K562 (cell line): ENCODE data around the gene MTERF4. TPM values are rescaled to one million over a fixed set of nuclear protein-coding genes. Genes with fewer than 3 reads are reported as not detected.
A peak's percentile ranks its signal among the peaks of the same experiment; 100 is the strongest.

Experiments used
- ATAC-seq: fragments of 200-7000 bp; cut with Tn5 transposase; 3 replicates; pipeline ENCODE4 v1.9.1; 2020; ENCODE audit warnings: moderate library complexity
- BruUV-seq: library from RNA; stranded (reverse); fragments of 400-500 nt; replicated peaks from 2 replicates; lab custom pipeline; 2021; lab: Mats Ljungman, UMichigan
- CTCF ChIA-PET: fragments of 300-600 bp; formaldehyde crosslinking; extraction: SDS; loops from one replicate; lab custom pipeline; 2021; ENCODE audit warnings: low intra/inter-chr PET ratio; lab: Yijun Ruan, JAX
- POLR2A ChIA-PET: fragments of 300-600, 350-650 bp; sonication (Branson Sonifier 250); formaldehyde crosslinking; extraction: SDS; loops from one replicate; lab custom pipeline; 2021; ENCODE audit warnings: antibody characterized with exemption, inconsistent platforms; lab: Yijun Ruan, JAX
- DNase-seq, 4 experiments: peaks; one replicate each; pipeline versions ENCODE4 v3.0.0 to v3.0.0-alpha.2; 2011 to 2018; ENCODE audit warnings: low spot score in 3 of 4, mixed read lengths in 3 of 4; ENCODE audit errors: extremely low read depth in 1 of 4
- FAIRE-seq: peaks from 2 replicates; lab custom pipeline; 2011; peaks lifted over from hg19 to GRCh38; lab: Jason Lieb, UNC
- H2AFZ ChIP-seq: 2 replicates; pipeline ENCODE4 v1.6.0; 2011; ENCODE audit warnings: low read depth, low read length, control low read depth, inconsistent platforms
- H3K27ac ChIP-seq: fragments of 200-600 bp; 3 replicates; pipeline ENCODE4 v1.8.0; 2011; ENCODE audit warnings: low read depth, mild to moderate bottlenecking, control low read depth, inconsistent platforms, low read length, moderate library complexity, mixed read lengths; ENCODE audit errors: extremely low read depth
- H3K27me3 ChIP-seq, 2 experiments: fragments of 300-600 bp in 1 of 2; 2 replicates in 1 of 2; 3 replicates in 1 of 2; pipeline versions ENCODE4 v1.6.0 to v1.8.0; 2011; ENCODE audit warnings: inconsistent platforms in 2 of 2, low read length in 2 of 2, mild to moderate bottlenecking in 1 of 2, mixed read lengths in 1 of 2, moderate library complexity in 1 of 2; ENCODE audit not compliant: control insufficient read depth in 2 of 2, insufficient read depth in 2 of 2
- H3K36me3 ChIP-seq: fragments of 300-600 bp; 3 replicates; pipeline ENCODE4 v1.8.0; 2011; ENCODE audit warnings: mild to moderate bottlenecking, low read length, inconsistent platforms; ENCODE audit not compliant: control insufficient read depth, insufficient read depth
- H3K4me1 ChIP-seq, 2 experiments: fragments of 200-600 bp in 1 of 2; replicated peaks in 1 of 2; 2 replicates in 1 of 2; 3 replicates in 1 of 2; pipeline versions ENCODE4 v1.5.1 to v1.8.0; 2011; ENCODE audit warnings: inconsistent platforms in 2 of 2, low read length in 2 of 2, mild to moderate bottlenecking in 1 of 2, mixed read lengths in 1 of 2, moderate library complexity in 1 of 2; ENCODE audit not compliant: control insufficient read depth in 2 of 2, insufficient read depth in 2 of 2
- H3K4me2 ChIP-seq: 2 replicates; pipeline ENCODE4 v1.6.1; 2011; ENCODE audit warnings: low read length, control low read depth, inconsistent platforms, mixed read lengths; ENCODE audit not compliant: insufficient read depth
- H3K4me3 ChIP-seq: fragments of 200-600 bp; sonication (generic), shearing (Covaris generic); 2 replicates; pipeline ENCODE4 v1.5.1; 2016; ENCODE audit warnings: control low read depth, inconsistent platforms
- H3K79me2 ChIP-seq: fragments of 200-600 bp; 3 replicates; pipeline ENCODE4 v1.8.0; 2011; ENCODE audit warnings: low read length, inconsistent platforms; ENCODE audit not compliant: control insufficient read depth, insufficient read depth
- H3K9ac ChIP-seq, 2 experiments: 2 replicates each; pipeline versions ENCODE4 v1.6.0 to v1.6.1; 2011; ENCODE audit warnings: low read depth in 2 of 2, low read length in 2 of 2, control low read depth in 1 of 2, inconsistent platforms in 1 of 2, mild to moderate bottlenecking in 1 of 2, mixed read lengths in 1 of 2; ENCODE audit not compliant: insufficient read depth in 1 of 2
- H3K9me1 ChIP-seq: one replicate; pipeline ENCODE4 v1.6.0; 2011; ENCODE audit warnings: inconsistent platforms, mild to moderate bottlenecking, low read length, moderate library complexity; ENCODE audit not compliant: control insufficient read depth, insufficient read depth
- H3K9me3 ChIP-seq: replicated peaks from 2 replicates; pipeline ENCODE4 v1.5.1; 2011; ENCODE audit warnings: low read depth, low read length, inconsistent platforms; ENCODE audit not compliant: control insufficient read depth, insufficient read depth
- H4K20me1 ChIP-seq: replicated peaks from 2 replicates; pipeline ENCODE4 v1.6.1; 2011; ENCODE audit warnings: low read length, inconsistent platforms, mixed read lengths; ENCODE audit not compliant: control insufficient read depth, insufficient read depth
- BMI1 ChIP-seq: fragments of 150-350 bp; IDR thresholded peaks from 2 replicates; pipeline ENCODE4 v1.6.1; 2014; ENCODE audit warnings: low read length
- E2F8 ChIP-seq: fragments of 450-650 bp; IDR thresholded peaks from 2 replicates; pipeline ENCODE4 v1.7.1; 2018; ENCODE audit warnings: mild to moderate bottlenecking, low read depth; ENCODE audit not compliant: partially characterized antibody
- ETV1 ChIP-seq: fragments of 450-650 bp; conservative IDR thresholded peaks from 2 replicates; pipeline ENCODE4 v1.6.1; 2016; ENCODE audit warnings: missing genetic modification characterization, control low read depth, low read depth, missing compliant biosample characterization
- MECOM ChIP-seq: fragments of 250-450 bp; sonication (Bioruptor Pico); IDR thresholded peaks from 2 replicates; pipeline ENCODE4 v1.8.0; 2022; ENCODE audit warnings: inconsistent platforms
- PBX2 ChIP-seq, 2 experiments: IDR thresholded peaks in 1 of 2; conservative IDR thresholded peaks in 1 of 2; 2 replicates each; pipeline ENCODE4 v1.6.1; 2016; ENCODE audit warnings: low read depth in 2 of 2, mild to moderate bottlenecking in 1 of 2, missing compliant biosample characterization in 1 of 2, missing genetic modification characterization in 1 of 2, moderate library complexity in 1 of 2
- STAT5A ChIP-seq: IDR thresholded peaks from 2 replicates; pipeline ENCODE4 v1.6.1; 2012; ENCODE audit warnings: low read length, inconsistent platforms, borderline replicate concordance
- ZBTB11 ChIP-seq, 3 experiments: fragments of 200-800 bp in 1 of 3; fragments of 250-450 bp in 1 of 3; fragments of 450-650 bp in 1 of 3; sonication (Bioruptor Pico) in 1 of 3; sonication (Bioruptor generic) in 1 of 3; formaldehyde crosslinking in 1 of 3; IDR thresholded peaks; 2 replicates each; pipeline versions ENCODE4 v1.6.1 to v1.8.0; 2016 to 2022; ENCODE audit warnings: mild to moderate bottlenecking in 2 of 3, missing genetic modification characterization in 2 of 3, missing compliant biosample characterization in 1 of 3, moderate library complexity in 1 of 3
- ZNF184 ChIP-seq: sonication (generic); formaldehyde crosslinking; IDR thresholded peaks from 2 replicates; pipeline ENCODE4 v1.5.0; 2020; ENCODE audit warnings: missing genetic modification reagents
- ZNF263 ChIP-seq: sonication (generic); formaldehyde crosslinking; IDR thresholded peaks from 2 replicates; pipeline ENCODE4 v1.8.0; 2022; ENCODE audit warnings: mild to moderate bottlenecking, missing genetic modification reagents, borderline replicate concordance
- WGBS: fragments of 100-300 bp; shearing (Covaris generic); methylation state at CpG from one replicate; pipeline ENCODE4 v1.1.6; 2016; ENCODE audit warnings: low coverage, mixed read lengths; ENCODE audit not compliant: insufficient coverage; ENCODE audit errors: missing lambda C conversion rate; 5-methylcytosine and 5-hydroxymethylcytosine counted together
- in situ Hi-C: fragments of 300-500 bp; cut with MboI; formaldehyde crosslinking; loops from 4 replicates; pipeline ENCODE4 v1.15.0; 2018; ENCODE audit warnings: inconsistent platforms, mixed read lengths
- intact Hi-C: fragments of 100-400 bp; cut with micrococcal nuclease; formaldehyde crosslinking; loops from 2 replicates; pipeline ENCODE4 v1.14.2; 2022
- polyA plus RNA-seq, 8 experiments: library from polyadenylated mRNA; depleted of rRNA in 4 of 8; stranded (reverse) in 5 of 8; unstranded in 3 of 8; fragments of >200 nt; fragmentation: Nextera tagmentation in 2 of 8; fragmentation: Illumina TruSeq in 1 of 8; extraction: Ambion mirVana in 2 of 8; extraction: Trizol in 1 of 8; gene quantifications; 2 replicates each; pipeline versions ENCODE4 v1.2.1 to v1.2.3, GENCODE V29; 2011 to 2014; ENCODE audit warnings: inconsistent platforms in 1 of 8, missing spikeins in 1 of 8
- total RNA-seq, 7 experiments: library from RNA; depleted of rRNA in 6 of 7; stranded (reverse); fragments of >200 nt in 6 of 7; fragmentation: Illumina TruSeq in 2 of 7; extraction: Trizol in 2 of 7; gene quantifications; 2 replicates each; pipeline versions ENCODE4 v1.2.1 to v1.2.3, GENCODE V29; 2011 to 2021; ENCODE audit warnings: low replicate concordance in 1 of 7

Gene MTERF4
- total and polyA plus RNA-seq, 9 of the 15 experiments (the other 6 are each of a cell fraction or from before 2014, with no cell fraction given) = 15.3 to 29.6 (median 21.2) TPM

GRCh38 chr2:241081190-241081642, 20.9 kb downstream of the MTERF4 start:
- TF ChIP-seq E2F8 (no peak), STAT5A (no peak), ZBTB11 (CRISPR knock-in tag; IDR thresholded peaks at IDR 0.05) (no peak), PBX2 (CRISPR knock-in tag; IDR thresholded peaks at IDR 0.05; ENCODE audit: low read depth) (no peak), PBX2 (tag; conservative IDR thresholded peaks at IDR 0.05; ENCODE audit: low read depth) (no peak), MECOM (no peak), ETV1 (tag) (no peak), ZNF184 (CRISPR knock-in tag) (no peak), BMI1 (no peak), ZNF263 (CRISPR knock-in tag) (peak; percentile 50; the same call in 1 of the 2 replicates)
- TF ChIP-seq, all 486 proteins: peak for 1
- Histone ChIP-seq H3K9me1 (no peaks in the 10 kb centered on the region), H3K36me3 (no peaks in the 10 kb centered on the region), H3K79me2 (no peaks in the 10 kb centered on the region), H3K4me1 (peaks cover 0 to 7% of the 10 kb centered on the region in 2 experiments; a peak in 2 of 5 replicates), H3K9ac (no peak overlapping the region; a peak in 1 of 4 replicates), H3K27ac (no peak overlapping the region), H3K4me3 (no peak overlapping the region), H3K4me2 (no peak overlapping the region), H2AFZ (no peak overlapping the region), H4K20me1 (no peaks in the 10 kb centered on the region), H3K9me3 (no peaks in the 10 kb centered on the region), H3K27me3 (no peaks in the 10 kb centered on the region)
- 24% methylated on average over 2 of the region's 9 CpGs for WGBS
- FAIRE-seq (no peak), ATAC-seq (no peak), DNase-seq (no peak)
- intact Hi-C loops (no loop called here), in situ Hi-C loops (no loop called here)
- CTCF ChIA-PET = no interaction called here
- POLR2A ChIA-PET = interaction anchor here (0.6 kb wide), 1 partner anchor 360 kb away, joined by 3 read pairs; no protein-coding TSS in a partner anchor
- no TSS peak for BruUV-seq
